IMR-90 (cell line): ENCODE results near the gene PLPP4. TPM values are rescaled to one million over a fixed set of nuclear protein-coding genes. Genes with fewer than 3 reads are reported as not detected.

Experiments
- ATAC-seq: fragments of 200-7000 bp; cut with Tn5 transposase; 2 replicates; pipeline ENCODE4 v1.9.1; 2020; ENCODE audit warnings: low read depth, mild to moderate bottlenecking, moderate library complexity
- BruUV-seq: library from RNA; stranded (reverse); fragments of 400-500 nt; replicated peaks from 2 replicates; lab custom pipeline; 2021; lab: Mats Ljungman, UMichigan
- CTCF ChIA-PET: fragments of 300-600 bp; formaldehyde crosslinking; extraction: SDS; loops from one replicate; lab custom pipeline; 2021; ENCODE audit warnings: antibody characterized with exemption; lab: Yijun Ruan, JAX
- POLR2A ChIA-PET: fragments of 300-600 bp; sonication (Branson Sonifier 250); formaldehyde crosslinking; loops from one replicate; lab custom pipeline; 2022; ENCODE audit warnings: antibody characterized with exemption; ENCODE audit not compliant: unreplicated experiment; lab: Charles Lee
- DNase-seq: peaks from one replicate; pipeline ENCODE4 v3.0.0; 2013
- H2AFZ ChIP-seq: replicated peaks from 2 replicates; pipeline ENCODE3; 2013; ENCODE audit warnings: low read length, mild to moderate bottlenecking; ENCODE audit not compliant: poor library complexity
- H2AK5ac ChIP-seq: 2 replicates; pipeline ENCODE4 v1.6.1; 2013; ENCODE audit warnings: low read depth, low read length, inconsistent platforms
- H2AK9ac ChIP-seq: replicated peaks from 2 replicates; pipeline ENCODE3; 2013; ENCODE audit warnings: mild to moderate bottlenecking, low read depth, low read length, moderate library complexity; ENCODE audit not compliant: poor library complexity
- H2BK120ac ChIP-seq: 2 replicates; pipeline ENCODE4 v1.6.1; 2013; ENCODE audit warnings: low read depth, low read length, inconsistent platforms
- H2BK15ac ChIP-seq: 3 replicates; pipeline ENCODE4 v1.6.1; 2013; ENCODE audit warnings: low read depth, low read length, inconsistent platforms
- H2BK20ac ChIP-seq: 2 replicates; pipeline ENCODE4 v1.6.1; 2013; ENCODE audit warnings: low read depth, mild to moderate bottlenecking, inconsistent platforms, low read length, moderate library complexity
- H2BK5ac ChIP-seq: 2 replicates; pipeline ENCODE4 v1.6.1; 2013; ENCODE audit warnings: mild to moderate bottlenecking, low read depth, low read length, inconsistent platforms; ENCODE audit not compliant: poor library complexity, severe bottlenecking
- H3K14ac ChIP-seq: replicated peaks from 2 replicates; pipeline ENCODE4 v1.6.1; 2013; ENCODE audit warnings: low read depth, low read length, inconsistent platforms
- H3K18ac ChIP-seq: 2 replicates; pipeline ENCODE4 v1.6.1; 2013; ENCODE audit warnings: low read depth, low read length, control low read depth
- H3K23ac ChIP-seq: 2 replicates; pipeline ENCODE4 v1.6.1; 2013; ENCODE audit warnings: low read depth, low read length, inconsistent platforms
- H3K27ac ChIP-seq: 2 replicates; pipeline ENCODE4 v1.5.1; 2013; ENCODE audit warnings: mild to moderate bottlenecking, control low read depth, low read length; ENCODE audit not compliant: insufficient read depth
- H3K27me3 ChIP-seq: 2 replicates; pipeline ENCODE4 v1.6.1; 2013; ENCODE audit warnings: low read length; ENCODE audit not compliant: control insufficient read depth, insufficient read depth
- H3K36me3 ChIP-seq: 2 replicates; pipeline ENCODE4 v1.6.1; 2013; ENCODE audit warnings: low read length, mixed read lengths; ENCODE audit not compliant: control insufficient read depth, insufficient read depth
- H3K4ac ChIP-seq: 2 replicates; pipeline ENCODE4 v1.6.1; 2013; ENCODE audit warnings: low read depth, low read length, inconsistent platforms
- H3K4me1 ChIP-seq: 2 replicates; pipeline ENCODE4 v1.6.1; 2013; ENCODE audit warnings: low read length, mixed read lengths; ENCODE audit not compliant: control insufficient read depth, insufficient read depth
- H3K4me2 ChIP-seq: 2 replicates; pipeline ENCODE4 v1.6.1; 2013; ENCODE audit warnings: low read depth, mild to moderate bottlenecking, control low read depth, low read length, moderate library complexity
- H3K4me3 ChIP-seq: 2 replicates; pipeline ENCODE4 v1.5.1; 2013; ENCODE audit warnings: low read depth, mild to moderate bottlenecking, control low read depth, low read length, moderate library complexity; ENCODE audit not compliant: insufficient read depth
- H3K56ac ChIP-seq: 2 replicates; pipeline ENCODE4 v1.6.1; 2013; ENCODE audit warnings: low read length, inconsistent platforms; ENCODE audit not compliant: insufficient read depth; ENCODE audit errors: extremely low read depth
- H3K79me1 ChIP-seq, 2 experiments: 2 replicates each; pipeline ENCODE4 v1.6.1; 2013; ENCODE audit warnings: low read length in 2 of 2, inconsistent platforms in 1 of 2, low read depth in 1 of 2
- H3K9ac ChIP-seq: 2 replicates; pipeline ENCODE4 v1.6.1; 2013; ENCODE audit warnings: low read depth, low read length, control low read depth
- H3K9me1 ChIP-seq: 2 replicates; pipeline ENCODE4 v1.6.1; 2013; ENCODE audit warnings: low read length, inconsistent platforms; ENCODE audit not compliant: insufficient read depth
- H3K9me3 ChIP-seq: 2 replicates; pipeline ENCODE4 v1.6.1; 2013; ENCODE audit warnings: low read length; ENCODE audit not compliant: control insufficient read depth, insufficient read depth
- H4K20me1 ChIP-seq: 2 replicates; pipeline ENCODE4 v1.6.1; 2013; ENCODE audit warnings: low read length, inconsistent platforms; ENCODE audit not compliant: insufficient read depth
- H4K5ac ChIP-seq: 2 replicates; pipeline ENCODE4 v1.6.1; 2013; ENCODE audit warnings: mild to moderate bottlenecking, low read depth, low read length, control low read depth
- H4K8ac ChIP-seq, 2 experiments: 2 replicates each; pipeline ENCODE4 v1.6.1; 2013; ENCODE audit warnings: low read depth in 2 of 2, low read length in 2 of 2, control low read depth in 1 of 2, inconsistent platforms in 1 of 2
- H4K91ac ChIP-seq: 2 replicates; pipeline ENCODE4 v1.6.1; 2013; ENCODE audit warnings: low read depth, low read length, inconsistent platforms; ENCODE audit not compliant: insufficient read depth
- BHLHE40 ChIP-seq: fragments of 150-350 bp; IDR thresholded peaks from 2 replicates; pipeline ENCODE4 v1.6.1; 2016; ENCODE audit warnings: mild to moderate bottlenecking, low read depth, low read length
- FOS ChIP-seq: fragments of 150-350 bp; IDR thresholded peaks from 2 replicates; pipeline ENCODE4 v1.6.1; 2016; ENCODE audit warnings: low read depth, low read length
- MXI1 ChIP-seq: IDR thresholded peaks from 2 replicates; pipeline ENCODE4 v1.6.1; 2012; ENCODE audit warnings: low read depth, mild to moderate bottlenecking, low read length, moderate library complexity, borderline replicate concordance
- RAD21 ChIP-seq: IDR thresholded peaks from 2 replicates; pipeline ENCODE4 v1.6.1; 2012; ENCODE audit warnings: low read length, improper control_type of control experiment
- RCOR1 ChIP-seq: IDR thresholded peaks from 2 replicates; pipeline ENCODE4 v1.6.1; 2012; ENCODE audit warnings: mild to moderate bottlenecking, low read length, improper control_type of control experiment; ENCODE audit not compliant: insufficient replicate concordance
- SMC3 ChIP-seq: fragments of 150-350 bp; IDR thresholded peaks from 2 replicates; pipeline ENCODE4 v1.6.1; 2016; ENCODE audit warnings: low read depth, mild to moderate bottlenecking, antibody characterized with exemption, low read length, moderate library complexity
- WGBS, 2 experiments: methylation state at CpG; one replicate each; pipeline versions ENCODE4 v1.1.5 to v1.1.7; 2013; ENCODE audit warnings: missing lambda C conversion rate in 2 of 2; ENCODE audit not compliant: insufficient read length in 1 of 2; ENCODE audit errors: extremely low coverage in 2 of 2; 5-methylcytosine and 5-hydroxymethylcytosine counted together
- dilution Hi-C: fragments of 300-500 bp; cut with HindIII; formaldehyde crosslinking; loops from one replicate; pipeline ENCODE4 v1.14.3; 2018; ENCODE audit warnings: low sequenced_read_pairs; ENCODE audit not compliant: unreplicated experiment
- in situ Hi-C: fragments of 300-500 bp; cut with MboI; formaldehyde crosslinking; loops from 3 replicates; pipeline ENCODE4 v1.14.3; 2019; ENCODE audit warnings: low sequenced_read_pairs, inconsistent platforms, mixed read lengths
- intact Hi-C: fragments of 100-400 bp; cut with micrococcal nuclease; formaldehyde crosslinking; loops from 2 replicates; pipeline ENCODE4 v1.10.0; 2022
- polyA plus RNA-seq, 3 experiments: library from polyadenylated mRNA; depleted of rRNA; stranded (reverse); fragments of >200 nt; gene quantifications; 2 replicates each; pipeline ENCODE4 v1.2.3, GENCODE V29; 2012; ENCODE audit warnings: low replicate concordance in 1 of 3
- total RNA-seq: library from RNA; depleted of rRNA; stranded (reverse); fragments of >200 nt; gene quantifications from 2 replicates; pipeline ENCODE4 v1.2.3, GENCODE V29; 2012
- TF ChIP-seq, protein P1 (sequence below): fragments of 150-350 bp; IDR thresholded peaks from 2 replicates; pipeline ENCODE4 v1.6.1; 2017; ENCODE audit warnings: mild to moderate bottlenecking, antibody characterized with exemption, low read length, low read depth
- TF ChIP-seq, protein P2 (sequence below): conservative IDR thresholded peaks from 2 replicates; pipeline ENCODE4 v1.5.1; 2012; ENCODE audit warnings: mild to moderate bottlenecking, low read depth, low read length, improper control_type of control experiment

The PLPP4 gene
- total and polyA plus RNA-seq, 2 of the 4 experiments (the other 2 are of a cell fraction) = 0.18 to 0.60 TPM

DNA sequence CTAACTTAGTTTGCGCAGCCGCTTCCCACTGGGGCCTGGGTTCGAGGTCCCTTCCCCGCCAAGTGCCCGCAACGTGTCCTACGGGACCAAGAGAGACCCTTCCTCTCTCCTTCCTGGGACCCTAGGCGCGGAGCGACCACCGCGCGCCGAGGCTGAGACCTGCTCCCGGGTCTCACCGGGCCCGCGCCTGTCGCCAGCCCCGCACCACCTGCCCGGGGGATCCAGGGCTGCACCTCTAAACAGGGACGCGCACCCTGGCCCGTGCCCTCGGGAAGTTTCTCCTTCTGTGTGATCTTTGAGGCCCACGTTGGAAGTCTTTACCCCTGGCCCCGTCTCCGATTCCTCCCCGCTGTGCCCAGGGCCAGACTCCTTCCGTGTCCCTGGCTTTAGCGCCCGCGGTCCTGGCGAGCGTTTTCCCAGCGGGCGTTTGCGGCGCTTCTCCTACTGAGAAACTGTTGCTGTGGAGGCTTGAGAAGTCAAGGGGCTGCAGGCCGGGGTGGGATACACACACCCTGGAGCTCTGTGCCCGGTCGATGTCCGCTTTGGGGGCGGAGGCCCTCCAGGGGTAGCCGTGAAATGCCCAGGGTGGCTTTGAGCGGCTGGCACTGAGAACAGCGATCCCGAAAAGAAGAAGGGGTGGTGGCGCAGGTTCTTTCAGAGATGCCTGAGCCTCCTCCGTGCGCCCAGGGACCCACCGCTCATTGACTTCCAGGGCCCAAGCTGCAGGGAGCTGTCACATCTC, 575 bp downstream of the PLPP4 start:
- H3K23ac ChIP-seq = no peak overlapping the region
- H2BK15ac ChIP-seq = no peak overlapping the region
- ChIA-PET CTCF (no interaction called here), POLR2A (no interaction called here)
- in situ Hi-C loops (no loop called here), intact Hi-C loops (no loop called here), dilution Hi-C loops (no loop called here)
- H3K9me1 ChIP-seq = no peaks in the 10 kb centered on the region
- no peak overlapping the region for H2AK5ac ChIP-seq
- peaks cover 18% of the 10 kb centered on the region for H3K9me3 ChIP-seq
- BruUV-seq = no TSS peak
- H2BK5ac ChIP-seq = no peak overlapping the region
- DNase-seq (no peak), ATAC-seq (no peak)
- WGBS, 2 experiments = 7% methylated on average over 26 of the region's 52 CpGs; no CpG with 5 or more reads in 1 of the 2 experiments
- H4K8ac ChIP-seq = no peak overlapping the region
- no peak overlapping the region for H3K4me3 ChIP-seq
- H3K36me3 ChIP-seq = no peaks in the 10 kb centered on the region
- TF ChIP-seq RAD21 (no peak), FOS (no peak), RCOR1 (no peak), BHLHE40 (no peak), SMC3 (no peak), MXI1 (no peak)
- TF ChIP-seq, protein P1, sequence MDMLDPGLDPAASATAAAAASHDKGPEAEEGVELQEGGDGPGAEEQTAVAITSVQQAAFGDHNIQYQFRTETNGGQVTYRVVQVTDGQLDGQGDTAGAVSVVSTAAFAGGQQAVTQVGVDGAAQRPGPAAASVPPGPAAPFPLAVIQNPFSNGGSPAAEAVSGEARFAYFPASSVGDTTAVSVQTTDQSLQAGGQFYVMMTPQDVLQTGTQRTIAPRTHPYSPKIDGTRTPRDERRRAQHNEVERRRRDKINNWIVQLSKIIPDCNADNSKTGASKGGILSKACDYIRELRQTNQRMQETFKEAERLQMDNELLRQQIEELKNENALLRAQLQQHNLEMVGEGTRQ = no peak
- TF ChIP-seq, protein P2, sequence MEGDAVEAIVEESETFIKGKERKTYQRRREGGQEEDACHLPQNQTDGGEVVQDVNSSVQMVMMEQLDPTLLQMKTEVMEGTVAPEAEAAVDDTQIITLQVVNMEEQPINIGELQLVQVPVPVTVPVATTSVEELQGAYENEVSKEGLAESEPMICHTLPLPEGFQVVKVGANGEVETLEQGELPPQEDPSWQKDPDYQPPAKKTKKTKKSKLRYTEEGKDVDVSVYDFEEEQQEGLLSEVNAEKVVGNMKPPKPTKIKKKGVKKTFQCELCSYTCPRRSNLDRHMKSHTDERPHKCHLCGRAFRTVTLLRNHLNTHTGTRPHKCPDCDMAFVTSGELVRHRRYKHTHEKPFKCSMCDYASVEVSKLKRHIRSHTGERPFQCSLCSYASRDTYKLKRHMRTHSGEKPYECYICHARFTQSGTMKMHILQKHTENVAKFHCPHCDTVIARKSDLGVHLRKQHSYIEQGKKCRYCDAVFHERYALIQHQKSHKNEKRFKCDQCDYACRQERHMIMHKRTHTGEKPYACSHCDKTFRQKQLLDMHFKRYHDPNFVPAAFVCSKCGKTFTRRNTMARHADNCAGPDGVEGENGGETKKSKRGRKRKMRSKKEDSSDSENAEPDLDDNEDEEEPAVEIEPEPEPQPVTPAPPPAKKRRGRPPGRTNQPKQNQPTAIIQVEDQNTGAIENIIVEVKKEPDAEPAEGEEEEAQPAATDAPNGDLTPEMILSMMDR = no peak
- no peak overlapping the region for H2AK9ac ChIP-seq
- no peak overlapping the region for H3K4me2 ChIP-seq
- H2BK120ac ChIP-seq = no peak overlapping the region
- H2BK20ac ChIP-seq = no peak overlapping the region
- H3K18ac ChIP-seq = no peak overlapping the region
- H3K27ac ChIP-seq = no peak overlapping the region
- no peak overlapping the region for H3K56ac ChIP-seq
- H3K4me1 ChIP-seq = no peaks in the 10 kb centered on the region
- H3K14ac ChIP-seq = no peak overlapping the region
- no peak overlapping the region for H2AFZ ChIP-seq
- H3K9ac ChIP-seq = no peak overlapping the region
- no peaks in the 10 kb centered on the region for H3K79me1 ChIP-seq
- no peak overlapping the region for H4K5ac ChIP-seq
- H3K4ac ChIP-seq = no peak overlapping the region
- H3K27me3 ChIP-seq = no peaks in the 10 kb centered on the region
- H4K20me1 ChIP-seq = no peaks in the 10 kb centered on the region
- no peak overlapping the region for H4K91ac ChIP-seq
